NCI-H524 treated with DMSO at 0.1 percent for 48 hours (cell line): ENCODE results near the gene KRTAP5-4.
"Not testable (repeated sequence)": the region's sequence is repeated elsewhere in the genome, so short reads cannot be mapped to it uniquely, and the experiment has no call there.

Experiments
- DNase-seq: peaks from one replicate; lab custom pipeline; 2025; lab: John Stamatoyannopoulos, UW

The KRTAP5-4 gene

GRCh38 chr11:1600626-1601025 lies 21.3 kb downstream of the KRTAP5-4 start:
- DNase-seq, result no peak

- no peak for DNase-seq
Measured at GRCh38 chr11:1598816-1599215, 23.1 kb downstream of the KRTAP5-4 start.

DNA sequence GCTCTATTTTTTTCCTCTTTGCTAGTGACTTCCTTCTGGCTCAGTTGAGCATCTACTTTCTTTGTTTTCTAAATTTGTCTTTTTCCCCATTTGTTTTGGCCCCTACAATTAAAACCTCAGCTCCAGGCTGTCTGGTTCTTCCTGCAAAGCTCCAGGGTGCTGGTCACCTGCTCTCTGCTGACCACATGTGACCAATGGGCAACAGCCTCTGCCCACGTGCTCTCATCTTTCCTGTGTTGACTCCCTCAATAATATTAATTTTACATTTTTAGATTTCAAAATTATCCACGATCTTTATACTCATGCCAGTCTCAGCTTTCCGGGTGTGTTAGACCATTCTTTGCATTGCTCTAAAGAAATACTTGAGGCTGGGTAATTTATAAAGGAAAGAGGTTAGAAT lies 23.5 kb downstream of the KRTAP5-4 start:
- not testable (repeated sequence) for DNase-seq

DNA sequence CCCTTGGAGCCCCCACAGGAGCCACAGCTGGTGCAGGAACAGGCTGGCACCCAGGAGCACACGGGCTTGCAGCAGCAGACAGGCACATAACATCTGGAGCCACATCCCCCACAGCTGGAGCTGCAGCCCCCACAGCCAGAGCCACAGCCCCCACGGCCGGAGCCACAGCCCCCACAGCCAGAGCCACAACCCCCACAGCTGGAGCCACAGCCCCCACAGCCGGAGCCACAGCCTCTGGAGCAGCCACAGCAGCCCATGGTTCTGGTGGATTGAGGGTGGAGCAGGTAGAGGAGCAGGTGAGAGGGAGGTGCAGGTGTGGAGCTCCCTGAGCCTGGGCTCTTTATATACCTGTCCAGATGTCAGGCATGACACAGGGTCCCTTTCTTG lies 24.0 kb downstream of the KRTAP5-4 start, which contains the start of gene KRTAP5-2:
TSS of gene KRTAP5-2 (minus strand) at position 301 of the 387 bp plus-strand sequence. CDS start at position 257, 44 bp downstream.
- DNase-seq, result no peak

- DNase-seq, result no peak
Measured at GRCh38 chr11:1597331-1597993, 24.5 kb downstream of the KRTAP5-4 start.

DNA sequence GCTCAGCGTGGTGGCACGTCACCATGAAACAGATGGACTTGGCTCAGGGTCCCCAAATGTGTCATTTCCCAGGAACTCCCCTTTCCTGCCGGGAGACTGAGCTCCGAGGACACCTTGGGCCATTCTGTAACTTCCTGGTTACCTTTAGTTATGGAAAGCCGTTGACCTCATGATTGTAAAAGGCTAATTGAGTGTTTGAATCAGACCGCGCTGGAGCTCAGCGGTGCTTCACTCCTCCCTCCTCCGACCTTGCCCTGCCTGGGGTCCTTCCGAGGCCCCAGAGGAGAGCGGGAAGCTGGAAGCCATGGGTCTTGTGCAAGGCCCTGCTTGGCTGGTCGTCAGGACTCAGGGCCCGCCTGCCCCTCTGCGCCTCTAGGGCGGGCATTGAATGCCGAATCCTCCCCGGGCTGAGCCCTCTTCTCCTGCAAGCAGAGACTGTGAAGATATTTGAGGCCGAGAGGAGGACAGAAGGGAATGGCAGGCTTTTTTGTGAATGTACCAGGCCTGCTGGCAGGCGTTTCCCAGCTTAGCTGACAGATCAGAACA lies 25.3 kb downstream of the KRTAP5-4 start:
- DNase-seq, result not testable (repeated sequence)

DNA sequence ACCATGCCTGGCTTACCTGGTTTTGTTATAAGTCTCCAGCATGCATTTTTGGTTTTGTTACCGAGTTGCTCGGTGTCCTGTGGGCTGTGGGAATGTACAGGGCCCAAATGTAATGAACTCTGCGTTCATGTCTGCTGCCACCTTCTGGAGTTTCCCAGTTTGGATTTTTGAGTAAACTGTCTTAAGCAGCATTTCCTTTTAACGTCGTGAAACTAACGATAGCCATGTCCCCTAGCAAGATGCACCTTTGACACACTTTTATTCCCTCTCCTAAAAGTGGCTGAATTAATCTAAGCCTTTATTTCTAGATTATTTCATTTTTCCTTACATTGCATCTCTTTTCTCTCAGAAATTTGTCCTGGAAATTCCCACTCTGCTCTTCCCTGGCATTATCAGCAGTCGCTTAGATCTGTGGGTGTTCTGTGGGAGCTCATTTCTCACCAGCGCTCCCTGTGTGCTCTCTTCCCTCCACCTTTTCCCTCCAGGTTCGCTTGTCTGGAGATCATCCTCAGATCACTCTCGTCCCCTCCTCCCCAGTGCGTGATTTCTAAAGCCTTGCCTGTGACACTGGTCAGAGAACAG lies 25.9 kb downstream of the KRTAP5-4 start:
- not testable (repeated sequence) for DNase-seq

- no peak for DNase-seq
Measured at GRCh38 chr11:1592628-1593027, 29.3 kb downstream of the KRTAP5-4 start.

GRCh38 chr11:1589996-1590395 lies 31.9 kb downstream of the KRTAP5-4 start:
- no peak for DNase-seq

GRCh38 chr11:1589191-1589963 lies 32.6 kb downstream of the KRTAP5-4 start:
- not testable (repeated sequence) for DNase-seq

DNA sequence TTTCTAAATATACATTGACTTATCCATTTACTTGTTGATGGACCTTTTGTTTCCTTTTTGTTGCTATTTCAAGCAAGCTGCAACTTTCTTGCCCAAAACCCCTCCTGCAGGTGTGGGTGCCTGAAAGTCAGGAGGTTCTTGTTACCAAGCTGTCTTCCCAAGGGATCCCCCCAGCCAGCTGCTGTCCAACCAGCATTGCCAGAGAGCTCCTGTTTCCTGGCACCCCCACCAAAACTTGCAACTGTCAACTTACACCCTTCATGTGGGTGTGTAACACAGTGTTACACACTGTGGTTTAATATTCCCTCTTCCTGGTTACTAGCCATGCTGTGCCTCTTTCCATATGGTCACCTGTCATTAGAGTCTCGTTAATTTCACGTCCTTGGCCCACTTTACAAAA lies 35.2 kb downstream of the KRTAP5-4 start:
- DNase-seq, result no peak

DNA sequence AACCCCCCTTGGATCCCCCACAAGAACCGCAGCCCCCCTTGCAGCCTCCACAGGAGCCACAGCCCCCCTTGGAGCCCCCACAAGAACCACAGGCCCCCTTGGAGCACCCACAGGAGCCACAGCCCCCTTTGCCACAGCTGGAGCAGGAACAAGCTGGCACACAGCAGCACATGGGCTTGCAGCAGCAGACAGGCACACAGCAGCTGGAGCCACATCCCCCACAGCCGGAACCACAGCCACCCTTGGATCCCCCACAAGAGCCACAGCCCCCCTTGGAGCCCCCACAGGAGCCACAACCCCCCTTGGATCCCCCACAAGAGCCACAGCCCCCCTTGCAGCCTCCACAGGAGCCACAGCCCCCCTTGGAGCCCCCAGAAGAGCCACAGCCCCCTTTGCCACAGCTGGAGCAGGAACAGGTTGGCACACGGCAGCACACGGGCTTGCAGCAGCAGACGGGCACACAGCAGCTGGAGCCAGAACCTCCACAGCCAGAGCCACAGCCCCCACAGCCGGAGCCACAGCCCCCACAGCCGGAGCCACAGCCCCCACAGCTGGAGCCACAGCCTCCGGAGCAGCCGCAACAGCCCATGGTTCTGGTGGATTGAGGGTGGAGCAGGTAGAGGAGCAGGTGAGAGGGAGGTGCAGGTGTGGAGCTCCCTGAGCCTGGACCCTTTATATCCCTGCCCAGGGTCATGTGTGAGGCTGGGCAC lies 37.1 kb downstream of the KRTAP5-4 start, which contains the start of gene KRTAP5-1:
TSS of gene KRTAP5-1 (minus strand) at position 623 of the 710 bp plus-strand sequence. CDS start at position 589, 34 bp downstream.
- DNase-seq, result not testable (repeated sequence)

GRCh38 chr11:1582909-1583308 lies 39.0 kb downstream of the KRTAP5-4 start:
- not testable (repeated sequence) for DNase-seq

GRCh38 chr11:1581976-1582375 lies 40.0 kb downstream of the KRTAP5-4 start:
- DNase-seq, result no peak

- no peak for DNase-seq
Measured at GRCh38 chr11:1576825-1577224, 45.1 kb downstream of the KRTAP5-4 start.

DNA sequence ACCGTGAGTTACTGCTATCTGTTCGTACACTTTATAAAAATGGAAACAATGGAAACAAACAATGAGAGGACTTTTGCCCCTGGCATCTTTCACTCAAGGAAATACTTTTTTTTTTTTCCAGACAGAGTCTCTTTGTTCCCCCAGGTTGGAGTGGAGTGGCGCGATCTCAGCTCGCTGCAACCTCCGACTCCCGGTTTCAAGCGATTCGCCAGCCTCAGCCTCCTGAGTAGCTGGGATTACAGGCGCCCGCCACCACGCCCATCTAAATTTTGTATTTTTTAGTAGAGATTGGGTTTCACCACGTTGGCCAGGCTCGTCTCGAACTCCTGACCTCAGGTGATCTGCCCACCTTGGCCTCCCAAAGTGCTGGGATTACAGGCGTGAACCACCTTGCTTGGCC lies 46.2 kb downstream of the KRTAP5-4 start:
- not testable (repeated sequence) for DNase-seq

- no peak for DNase-seq
Measured at GRCh38 chr11:1574933-1575242, 47.0 kb downstream of the KRTAP5-4 start.

GRCh38 chr11:1574238-1574932 lies 47.6 kb downstream of the KRTAP5-4 start:
- DNase-seq, result no peak

- DNase-seq, result no peak
Measured at GRCh38 chr11:1573903-1574237, 48.1 kb downstream of the KRTAP5-4 start.

DNA sequence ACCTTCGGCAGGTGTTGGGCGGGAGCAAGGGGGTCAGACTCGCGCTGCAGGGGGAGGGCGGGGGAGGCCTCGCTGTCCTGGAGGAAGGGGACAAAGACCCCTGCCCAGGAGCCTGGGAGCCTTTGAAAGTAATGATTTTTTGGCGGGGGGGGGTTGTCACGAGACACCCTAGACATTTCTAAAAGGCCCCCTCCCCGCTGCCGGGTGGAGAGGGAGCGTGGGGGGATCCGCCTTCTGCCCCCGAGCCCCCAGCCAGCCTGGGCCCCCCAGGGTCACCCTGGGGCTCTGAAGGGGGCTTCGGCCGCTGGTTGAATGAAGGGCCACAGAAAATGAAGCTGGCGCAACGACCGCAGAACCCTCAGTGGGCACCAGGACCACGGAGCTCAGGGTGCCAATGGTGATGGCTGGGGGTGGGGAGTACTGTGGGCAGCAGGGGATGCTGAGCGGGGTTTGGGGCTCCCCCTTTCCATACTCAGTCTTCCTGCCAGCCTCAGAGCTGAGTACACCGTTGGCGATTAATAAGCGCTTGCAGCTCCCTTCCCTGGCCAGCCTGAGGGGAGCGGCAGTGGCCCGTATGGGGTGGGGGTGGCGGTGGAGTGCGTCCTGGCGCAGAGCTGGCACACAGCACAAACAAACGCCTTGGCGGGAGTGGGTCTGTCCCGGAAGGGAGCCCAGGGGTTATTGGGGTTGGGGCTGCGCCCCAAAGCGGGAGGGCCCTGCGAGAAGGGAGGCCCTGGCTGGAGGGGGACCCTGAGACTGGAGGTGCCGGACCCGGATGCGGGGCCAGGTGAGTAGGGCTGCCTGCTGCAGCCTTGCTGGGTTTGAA lies 48.6 kb downstream of the KRTAP5-4 start:
- DNase-seq, result no peak
